NCI-H446 treated with DMSO at 0.1 percent for 48 hours (cell line): ENCODE data around the gene NINJ2.

Experiments
- DNase-seq: peaks from one replicate; lab custom pipeline; 2025; lab: John Stamatoyannopoulos, UW

NINJ2 gene

DNA sequence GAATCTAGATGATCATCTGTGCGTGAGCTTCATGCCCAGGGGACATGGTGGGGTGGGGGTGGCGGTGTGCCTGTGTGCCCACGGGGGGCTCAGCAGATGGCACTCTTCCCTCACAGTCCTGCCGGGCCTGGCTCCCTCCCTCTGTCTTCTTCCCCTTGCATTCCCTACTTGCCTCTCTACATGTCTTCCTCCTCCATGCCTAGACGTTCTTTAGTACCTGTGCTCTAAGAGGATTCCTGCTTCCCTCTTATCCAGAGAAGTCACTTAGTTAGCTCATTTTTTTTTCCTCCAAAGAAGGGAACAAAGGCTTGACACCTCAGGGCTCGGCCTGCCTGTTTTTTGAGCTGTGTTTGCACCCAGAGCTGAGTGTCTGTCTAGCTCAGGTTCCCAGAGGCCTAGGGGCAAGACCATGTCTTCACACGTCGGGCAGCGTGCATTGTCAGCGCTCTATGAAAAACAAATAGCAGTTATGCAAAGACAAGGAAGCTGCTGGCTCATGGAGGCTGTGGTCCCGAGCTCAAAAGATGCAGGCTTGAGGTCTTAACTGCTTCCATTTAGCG, 48.8 kb downstream of the NINJ2 start:
- peak; percentile 21 for DNase-seq

GRCh38 chr12:613996-614395, 49.2 kb downstream of the NINJ2 start:
- no peak for DNase-seq

DNA sequence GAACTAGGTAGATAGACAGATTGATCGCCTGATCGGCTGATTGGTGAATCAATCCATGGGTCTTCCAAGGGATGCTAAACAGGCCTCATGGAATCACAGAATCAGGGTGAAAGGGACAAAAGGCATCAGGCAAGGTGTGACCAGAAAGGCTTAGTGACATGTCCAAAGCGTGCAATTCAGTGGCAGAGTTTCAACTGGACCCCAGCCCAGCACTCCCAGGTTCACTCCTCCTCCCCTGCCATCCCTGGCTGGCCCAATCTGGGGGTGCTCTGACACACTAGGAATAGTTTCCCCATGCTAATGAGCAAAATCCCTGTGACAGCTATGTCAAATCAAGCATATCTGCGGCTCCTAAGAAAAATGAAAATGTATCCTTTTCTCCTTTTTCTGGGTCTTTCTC, 50.4 kb downstream of the NINJ2 start:
- DNase-seq: no peak

DNA sequence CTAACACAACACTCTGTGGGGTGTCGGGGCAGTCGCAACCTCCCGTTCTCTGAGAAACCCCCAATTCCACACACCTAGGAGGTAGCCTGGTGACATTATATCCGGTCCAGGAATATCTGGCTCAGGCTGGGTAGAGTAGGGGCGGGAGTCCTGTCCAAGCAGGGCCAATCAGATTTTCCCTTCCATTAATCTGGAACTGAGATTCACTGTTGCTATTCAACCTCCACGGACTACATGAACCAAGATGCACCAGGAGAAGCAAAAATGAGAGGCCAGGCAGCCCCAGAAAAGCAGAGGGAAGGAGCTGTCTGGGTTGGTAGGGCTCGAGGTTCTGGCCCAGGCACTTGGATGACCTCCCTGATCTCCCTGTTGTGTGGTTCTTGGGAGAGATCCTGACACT, 51.0 kb downstream of the NINJ2 start:
- no peak for DNase-seq

- DNase-seq: no peak
These were observed 51.5 kb downstream of the NINJ2 start for GRCh38 chr12:611721-612120.

DNA sequence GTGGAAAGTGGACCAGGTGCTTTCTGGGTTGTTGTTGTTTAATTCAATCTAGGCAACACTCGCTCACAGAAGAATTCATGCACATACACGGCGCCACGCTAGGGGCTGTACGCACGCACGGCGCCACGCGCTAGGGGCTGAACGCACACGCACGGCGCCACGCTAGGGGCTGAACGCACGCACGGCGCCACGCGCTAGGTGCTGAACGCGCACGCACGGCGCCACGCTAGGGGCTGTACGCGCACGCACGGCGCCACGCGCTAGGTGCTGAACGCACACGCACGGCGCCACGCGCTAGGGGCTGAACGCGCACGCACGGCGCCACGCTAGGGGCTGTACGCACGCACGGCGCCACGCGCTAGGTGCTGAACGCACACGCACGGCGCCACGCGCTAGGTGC, 54.3 kb downstream of the NINJ2 start:
- DNase-seq: no peak

DNA sequence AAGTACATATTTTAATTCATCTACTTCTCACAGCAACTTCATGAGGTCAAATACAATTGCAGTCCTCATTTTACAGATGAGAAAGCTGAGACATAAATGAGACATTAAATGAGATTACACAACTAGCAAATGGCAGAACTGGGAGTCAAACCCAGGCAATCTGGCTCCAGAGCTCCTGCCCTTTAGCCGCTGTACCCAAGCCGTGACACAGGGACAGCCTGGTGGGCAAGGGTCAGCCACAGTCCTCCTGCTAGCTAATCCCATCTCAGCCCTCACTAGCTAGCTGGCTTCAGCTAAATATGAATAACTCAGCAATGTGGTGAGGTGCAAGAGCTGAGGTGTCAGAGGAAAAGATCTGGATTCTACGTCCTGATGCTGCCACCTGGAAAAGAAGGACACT, 54.8 kb downstream of the NINJ2 start:
- DNase-seq: no peak

- peak; percentile 46 for DNase-seq
These were observed 55.7 kb downstream of the NINJ2 start for GRCh38 chr12:607541-608001.

GRCh38 chr12:604956-605355, 58.3 kb downstream of the NINJ2 start:
- DNase-seq: no peak

DNA sequence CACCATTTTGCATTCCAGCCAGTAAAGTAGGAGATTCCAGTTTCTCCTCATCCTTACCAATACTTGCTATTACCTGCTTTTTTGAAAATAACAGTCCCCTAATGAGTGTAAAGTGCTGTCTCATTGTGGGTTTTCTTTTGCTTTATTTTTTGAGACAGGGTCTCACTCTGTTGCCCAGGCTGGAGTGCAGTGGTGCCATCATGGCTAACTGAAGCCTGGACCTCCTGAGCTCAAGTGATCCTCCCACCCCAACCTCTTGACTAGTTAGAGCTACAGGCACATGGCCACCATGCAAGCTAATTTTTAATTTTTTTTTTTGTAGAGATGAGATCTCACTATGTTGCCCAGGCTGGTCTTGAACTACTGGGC, 60.6 kb downstream of the NINJ2 start:
- no peak for DNase-seq

- no peak for DNase-seq
These were observed 61.1 kb downstream of the NINJ2 start for GRCh38 chr12:601976-602699.

DNA sequence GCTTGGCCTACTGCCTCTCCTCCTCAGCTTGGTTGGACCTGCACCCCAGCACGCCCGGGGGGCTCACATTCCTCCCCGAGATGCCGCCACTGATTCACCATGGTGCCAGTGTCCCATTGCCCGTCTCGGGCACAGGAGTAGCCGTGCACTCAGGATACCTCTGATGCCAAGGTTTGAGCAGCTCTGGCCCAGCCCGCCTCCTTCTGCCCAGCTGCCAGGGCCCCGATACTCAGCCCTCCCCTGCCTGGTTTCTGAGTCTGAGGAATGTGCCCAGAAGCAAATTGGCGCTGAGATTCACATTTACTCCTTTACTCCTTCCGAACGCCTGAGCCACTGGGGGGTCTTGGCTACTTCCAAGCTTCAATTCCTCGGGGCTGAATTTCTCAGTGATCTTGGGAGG, 63.5 kb downstream of the NINJ2 start:
- no peak for DNase-seq

GRCh38 chr12:597926-598568, 65.2 kb downstream of the NINJ2 start:
- DNase-seq: no peak

- no peak for DNase-seq
These were observed 69.6 kb downstream of the NINJ2 start for GRCh38 chr12:593396-594270.

DNA sequence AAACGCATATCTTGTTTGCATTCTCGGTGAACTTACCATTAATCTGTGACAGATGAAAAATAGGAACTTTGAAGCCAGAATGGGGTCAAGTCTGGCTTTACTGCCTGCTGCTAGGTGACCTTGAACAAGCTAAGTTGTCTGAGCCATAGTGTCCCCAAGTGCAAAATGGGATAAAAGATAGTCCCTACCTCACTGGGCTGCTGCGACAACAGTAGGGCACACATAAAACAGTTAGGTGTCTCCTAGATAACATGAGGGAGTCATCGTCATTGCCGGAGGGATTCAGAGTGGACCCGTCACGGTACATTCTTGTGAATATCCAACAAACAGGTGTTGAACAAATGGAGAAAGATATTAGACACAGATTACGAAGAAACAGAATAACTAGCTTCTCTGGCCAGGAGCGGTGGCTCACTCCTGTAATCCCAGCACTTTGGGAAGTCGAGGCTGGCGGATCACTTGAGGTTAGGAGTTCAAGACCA, 71.2 kb downstream of the NINJ2 start:
- no peak for DNase-seq

GRCh38 chr12:591167-592023, 71.8 kb downstream of the NINJ2 start:
- no peak for DNase-seq

- DNase-seq: no peak
These were observed 73.0 kb downstream of the NINJ2 start for GRCh38 chr12:590206-590750.

- no peak for DNase-seq
These were observed 74.6 kb downstream of the NINJ2 start for GRCh38 chr12:588646-589045.

DNA sequence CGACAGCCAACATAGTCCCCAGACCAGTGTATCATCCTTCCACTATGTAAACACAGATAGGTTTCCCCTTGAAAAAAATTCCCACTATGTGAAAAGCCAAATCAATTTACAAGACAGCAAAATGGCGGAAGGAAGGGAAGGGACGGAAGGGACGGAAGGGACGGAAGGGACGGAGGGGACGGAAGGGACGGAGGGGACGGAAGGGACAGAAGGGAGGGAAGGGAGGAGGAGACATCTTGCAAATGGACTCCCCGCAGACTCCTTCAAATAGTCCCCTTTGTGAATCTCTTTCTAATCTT, 75.3 kb downstream of the NINJ2 start:
- no peak for DNase-seq

GRCh38 chr12:587132-588023, 75.9 kb downstream of the NINJ2 start:
- no peak for DNase-seq
